ENCODE results near the gene CAMSAP3. TPM values are rescaled to one million over a fixed set of nuclear protein-coding genes. Genes with fewer than 3 reads are reported as not detected.

The CAMSAP3 gene
- total RNA-seq, 4 donors from 2014 or later, result 0.11 to 0.42 (median 0.18) TPM

- TF ChIP-seq POLR2A (IDR thresholded peaks at IDR 0.05; ENCODE audit: low read depth), result no peak
- TF ChIP-seq EP300 (IDR thresholded peaks at IDR 0.05), result no peak
- peak overlapping the region; percentile 44 to 59 (median 45) for H3K4me3 ChIP-seq
- peak overlapping the region in 1 of 4 donors; percentile 65 for H3K27ac ChIP-seq (replicated peaks in 1 of 4)
- peaks cover 0 to 16% (median 7%) of the 10 kb centered on the region in 4 donors for H3K36me3 ChIP-seq
- no peaks in the 10 kb centered on the region for H3K9me3 ChIP-seq
- whole genome bisulfite sequencing, result 70% methylated on average over 16 of the region's 16 CpGs
- DNase-seq (ENCODE audit: extremely low spot score), result no peak
- H3K27me3 ChIP-seq, result peaks cover 0 to 60% (median 20%) of the 10 kb centered on the region in 4 donors
- intact Hi-C loops (cut with DNase I), result no loop called here
- H3K4me1 ChIP-seq, result peaks cover under 1 to 18% (median 9%) of the 10 kb centered on the region in 4 donors
Observed at GRCh38 chr19:7636317-7636690, 40.6 kb downstream of the CAMSAP3 start.

GRCh38 chr19:7636691-7637373 is 41.2 kb downstream of the CAMSAP3 start, which contains the start of gene STXBP2:
Gene STXBP2 (plus strand): TSS chr19:7637110. CDS start chr19:7637150, 40 bp downstream.
- peak within 1 kb of the TSS in 3 of 4 donors; percentile 46 to 65 (median 57) for H3K27ac ChIP-seq (replicated peaks in 1 of 4)
- DNase-seq (ENCODE audit: extremely low spot score), result no peak

GRCh38 chr19:7637374-7638256 is 42.0 kb downstream of the CAMSAP3 start:
- DNase-seq (ENCODE audit: extremely low spot score), result no peak
- TF ChIP-seq EP300 (IDR thresholded peaks at IDR 0.05) (no peak), CTCF (IDR thresholded peaks at IDR 0.05) (no peak), POLR2AphosphoS5 (IDR thresholded peaks at IDR 0.05) (no peak), POLR2A (IDR thresholded peaks at IDR 0.05; ENCODE audit: low read depth) (no peak)
- Histone ChIP-seq H3K9me3 (no peaks in the 10 kb centered on the region), H3K27me3 (peaks cover 0 to 73% (median 20%) of the 10 kb centered on the region in 4 donors), H3K4me3 (peak overlapping the region; percentile 44 to 59 (median 45)), H3K36me3 (peaks cover 0 to 3% (median 1%) of the 10 kb centered on the region in 4 donors), H3K4me1 (peaks cover 0 to 11% (median 5%) of the 10 kb centered on the region in 4 donors), H3K27ac (replicated peaks in 1 of 4) (peak overlapping the region in 3 of 4 donors; percentile 46 to 65 (median 57))
- 60% methylated on average over 15 of the region's 30 CpGs for WGBS
- intact Hi-C loops (cut with DNase I), result no loop called here

More at GRCh38 chr19:7636691-7637373, 41.2 kb downstream of the CAMSAP3 start, which contains the start of gene STXBP2:
- Histone ChIP-seq H3K36me3 (peaks cover 0 to 11% (median 5%) of the 10 kb centered on the region in 4 donors), H3K4me3 (peak within 1 kb of the TSS; percentile 44 to 59 (median 45)), H3K9me3 (no peaks in the 10 kb centered on the region), H3K27me3 (peaks cover 0 to 66% (median 20%) of the 10 kb centered on the region in 4 donors), H3K4me1 (peaks cover 0 to 13% (median 5%) of the 10 kb centered on the region in 4 donors)
- TF ChIP-seq POLR2AphosphoS5 (IDR thresholded peaks at IDR 0.05) (peak in 1 of 2 donors; percentile 45), POLR2A (IDR thresholded peaks at IDR 0.05; ENCODE audit: low read depth) (no peak)
- 24% methylated on average over 13 of the region's 61 CpGs for WGBS
- intact Hi-C loops (cut with DNase I), result no loop called here

GRCh38 chr19:7638802-7639465 is 43.3 kb downstream of the CAMSAP3 start:
- TF ChIP-seq POLR2A (IDR thresholded peaks at IDR 0.05; ENCODE audit: low read depth) (no peak), EP300 (IDR thresholded peaks at IDR 0.05) (no peak), CTCF (IDR thresholded peaks at IDR 0.05) (no peak), POLR2AphosphoS5 (IDR thresholded peaks at IDR 0.05) (no peak)
- Histone ChIP-seq H3K27ac (replicated peaks in 1 of 4) (no peak overlapping the region), H3K27me3 (peaks cover 0 to 87% (median 20%) of the 10 kb centered on the region in 4 donors), H3K4me3 (no peak overlapping the region), H3K4me1 (peaks cover 0 to 11% (median 5%) of the 10 kb centered on the region in 4 donors), H3K9me3 (no peaks in the 10 kb centered on the region), H3K36me3 (no peaks in the 10 kb centered on the region)
- intact Hi-C loops (cut with DNase I), result no loop called here
- 46% methylated on average over 10 of the region's 12 CpGs for WGBS
- no peak for DNase-seq (ENCODE audit: extremely low spot score)

GRCh38 chr19:7639863-7640348 is 44.2 kb downstream of the CAMSAP3 start:
- no peak overlapping the region for H3K27ac ChIP-seq (replicated peaks in 1 of 4)
- peaks cover 0 to 11% (median 5%) of the 10 kb centered on the region in 4 donors for H3K4me1 ChIP-seq
- no peak for DNase-seq (ENCODE audit: extremely low spot score)
- intact Hi-C loops (cut with DNase I), result no loop called here
- no peaks in the 10 kb centered on the region for H3K36me3 ChIP-seq
- H3K4me3 ChIP-seq, result no peak overlapping the region
- 96% methylated on average over 13 of the region's 13 CpGs for WGBS
- H3K27me3 ChIP-seq, result peaks cover 0 to 96% (median 20%) of the 10 kb centered on the region in 4 donors
- H3K9me3 ChIP-seq, result no peaks in the 10 kb centered on the region
- TF ChIP-seq CTCF (IDR thresholded peaks at IDR 0.05) (no peak), POLR2AphosphoS5 (IDR thresholded peaks at IDR 0.05) (no peak), POLR2A (IDR thresholded peaks at IDR 0.05; ENCODE audit: low read depth) (no peak), EP300 (IDR thresholded peaks at IDR 0.05) (no peak)

All from esophagus muscularis mucosa (tissue), 4 donors.